H1 (cell line): ENCODE data around the gene MPPE1. TPM values are rescaled to one million over a fixed set of nuclear protein-coding genes. Genes with fewer than 3 reads are reported as not detected.

Experiments
- CTCF ChIA-PET: fragments of 300-600 bp; sonication (Branson Sonifier 250); formaldehyde crosslinking; loops from one replicate; lab custom pipeline; 2021; ENCODE audit not compliant: partially characterized antibody; lab: Charles Lee
- POLR2A ChIA-PET: fragments of 300-600 bp; sonication (Branson Sonifier 250); formaldehyde crosslinking; loops from one replicate; lab custom pipeline; 2021; ENCODE audit warnings: inconsistent platforms; ENCODE audit not compliant: partially characterized antibody; lab: Charles Lee
- DNase-seq, 2 experiments: peaks; one replicate each; pipeline versions ENCODE4 v3.0.0 to v3.0.0-alpha.2; 2010 to 2022; ENCODE audit warnings: low spot score in 2 of 2, low read depth in 1 of 2, mixed read lengths in 1 of 2
- FAIRE-seq: peaks from 2 replicates; lab custom pipeline; 2011; peaks lifted over from hg19 to GRCh38; lab: Jason Lieb, UNC
- H2AFZ ChIP-seq: 2 replicates; pipeline ENCODE4 v1.8.1; 2012; ENCODE audit warnings: low read length, inconsistent platforms
- H2AK5ac ChIP-seq: 2 replicates; pipeline ENCODE4 v1.6.1; 2013; ENCODE audit warnings: low read depth, low read length
- H2BK120ac ChIP-seq: replicated peaks from 2 replicates; pipeline ENCODE3; 2013; ENCODE audit warnings: low read depth, low read length, inconsistent platforms
- H2BK12ac ChIP-seq: 2 replicates; pipeline ENCODE4 v1.6.1; 2013; ENCODE audit warnings: low read depth, low read length
- H2BK15ac ChIP-seq: 2 replicates; pipeline ENCODE4 v1.6.1; 2013; ENCODE audit warnings: low read length
- H2BK20ac ChIP-seq: 2 replicates; pipeline ENCODE4 v1.6.1; 2013; ENCODE audit warnings: low read length
- H2BK5ac ChIP-seq: 2 replicates; pipeline ENCODE4 v1.6.1; 2013; ENCODE audit warnings: low read depth, low read length
- H3K14ac ChIP-seq: 2 replicates; pipeline ENCODE4 v1.6.1; 2013; ENCODE audit warnings: inconsistent platforms; ENCODE audit not compliant: insufficient read length
- H3K18ac ChIP-seq: 2 replicates; pipeline ENCODE4 v1.6.1; 2013; ENCODE audit warnings: low read length; ENCODE audit errors: extremely low read depth
- H3K23ac ChIP-seq: 2 replicates; pipeline ENCODE4 v1.6.1; 2013; ENCODE audit warnings: inconsistent platforms; ENCODE audit not compliant: insufficient read length
- H3K23me2 ChIP-seq: 2 replicates; pipeline ENCODE4 v1.6.1; 2013; ENCODE audit warnings: low read depth, low read length
- H3K27ac ChIP-seq: 2 replicates; pipeline ENCODE4 v1.6.1; 2011; ENCODE audit warnings: low read depth, low read length, inconsistent platforms
- H3K27me3 ChIP-seq, 4 experiments: replicated peaks in 1 of 4; 1 replicate in 1 of 4; 2 replicates in 3 of 4; pipeline versions ENCODE4 v1.6.1 to v1.8.1; 2011 to 2013; ENCODE audit warnings: low read length in 3 of 4, mild to moderate bottlenecking in 3 of 4, inconsistent platforms in 2 of 4, mixed read lengths in 2 of 4, moderate library complexity in 1 of 4; ENCODE audit not compliant: control insufficient read depth in 3 of 4, insufficient read depth in 3 of 4; ENCODE audit errors: extremely low read depth in 1 of 4
- H3K36me3 ChIP-seq, 4 experiments: 2 replicates each; pipeline versions ENCODE4 v1.6.1 to v1.8.1; 2011 to 2013; ENCODE audit warnings: mild to moderate bottlenecking in 4 of 4, low read length in 3 of 4, moderate library complexity in 2 of 4, control low read depth in 1 of 4, inconsistent platforms in 1 of 4; ENCODE audit not compliant: insufficient read depth in 4 of 4, control insufficient read depth in 2 of 4
- H3K4ac ChIP-seq: replicated peaks from 2 replicates; pipeline ENCODE3; 2013; ENCODE audit warnings: low read length, low read depth, mixed read lengths, inconsistent platforms; ENCODE audit not compliant: insufficient read length
- H3K4me1 ChIP-seq, 4 experiments: replicated peaks in 1 of 4; 1 replicate in 1 of 4; 2 replicates in 3 of 4; pipeline versions ENCODE4 v1.6.1 to v1.8.1; 2011 to 2013; ENCODE audit warnings: low read length in 3 of 4, inconsistent platforms in 2 of 4, mixed read lengths in 1 of 4; ENCODE audit not compliant: insufficient read depth in 4 of 4, control insufficient read depth in 3 of 4
- H3K4me2 ChIP-seq, 2 experiments: 2 replicates each; pipeline versions ENCODE4 v1.6.1 to v1.8.1; 2011 to 2013; ENCODE audit warnings: low read depth in 2 of 2, low read length in 2 of 2, control low read depth in 1 of 2, inconsistent platforms in 1 of 2, mild to moderate bottlenecking in 1 of 2; ENCODE audit not compliant: insufficient read depth in 1 of 2
- H3K4me3 ChIP-seq, 4 experiments: fragments of 200-600, 300-600 bp in 1 of 4; sonication (generic), shearing (Covaris generic), sonication (Bioruptor Twin) in 1 of 4; 2 replicates each; pipeline versions ENCODE4 v1.5.1 to v1.8.1; 2011 to 2016; ENCODE audit warnings: low read length in 4 of 4, low read depth in 3 of 4, control low read depth in 2 of 4, inconsistent platforms in 2 of 4, mild to moderate bottlenecking in 2 of 4, mixed read lengths in 1 of 4, moderate library complexity in 1 of 4; ENCODE audit not compliant: insufficient read depth in 2 of 4; ENCODE audit errors: extremely low read depth in 1 of 4
- H3K56ac ChIP-seq: replicated peaks from 2 replicates; pipeline ENCODE3; 2013; ENCODE audit warnings: low read depth, mild to moderate bottlenecking, mixed read lengths, low read length, inconsistent platforms; ENCODE audit not compliant: insufficient read length
- H3K79me1 ChIP-seq: 2 replicates; pipeline ENCODE4 v1.6.1; 2013; ENCODE audit warnings: low read depth, low read length, control low read depth
- H3K79me2 ChIP-seq, 2 experiments: 2 replicates each; pipeline versions ENCODE4 v1.6.1 to v1.8.1; 2012 to 2013; ENCODE audit warnings: low read length in 2 of 2, mild to moderate bottlenecking in 2 of 2, inconsistent platforms in 1 of 2; ENCODE audit not compliant: insufficient read depth in 2 of 2, control insufficient read depth in 1 of 2
- H3K9ac ChIP-seq, 4 experiments: replicated peaks in 1 of 4; 1 replicate in 1 of 4; 2 replicates in 3 of 4; pipeline versions ENCODE4 v1.6.1 to v1.8.1; 2011 to 2013; ENCODE audit warnings: low read depth in 3 of 4, low read length in 3 of 4, control low read depth in 2 of 4, mild to moderate bottlenecking in 2 of 4, moderate library complexity in 2 of 4, inconsistent platforms in 1 of 4; ENCODE audit errors: extremely low read depth in 1 of 4
- H3K9me3 ChIP-seq, 2 experiments: 2 replicates each; pipeline versions ENCODE4 v1.6.1 to v1.8.1; 2012 to 2013; ENCODE audit warnings: mild to moderate bottlenecking in 2 of 2, moderate library complexity in 2 of 2, control low read depth in 1 of 2, inconsistent platforms in 1 of 2, low read depth in 1 of 2, low read length in 1 of 2, mixed read lengths in 1 of 2; ENCODE audit not compliant: insufficient read depth in 2 of 2
- H4K20me1 ChIP-seq, 2 experiments: replicated peaks in 1 of 2; 2 replicates each; pipeline versions ENCODE3 to v1.8.1; 2011 to 2013; ENCODE audit warnings: inconsistent platforms in 2 of 2, low read length in 2 of 2, mild to moderate bottlenecking in 1 of 2; ENCODE audit not compliant: insufficient read depth in 2 of 2, control insufficient read depth in 1 of 2
- H4K5ac ChIP-seq: 2 replicates; pipeline ENCODE4 v1.6.1; 2013; ENCODE audit warnings: low read length, low read depth, mixed read lengths, inconsistent platforms; ENCODE audit not compliant: insufficient read length
- H4K8ac ChIP-seq: 2 replicates; pipeline ENCODE4 v1.8.0; 2013; ENCODE audit warnings: mild to moderate bottlenecking, moderate library complexity, low read length, inconsistent platforms; ENCODE audit not compliant: insufficient read depth; ENCODE audit errors: extremely low read depth
- H4K91ac ChIP-seq: replicated peaks from 2 replicates; pipeline ENCODE3; 2013; ENCODE audit warnings: low read length, mixed read lengths, inconsistent platforms; ENCODE audit not compliant: insufficient read length
- BRCA1 ChIP-seq: IDR thresholded peaks from 2 replicates; pipeline ENCODE4 v1.6.1; 2012; ENCODE audit warnings: low read depth, low read length, improper control_type of control experiment
- WGBS, 2 experiments: shearing (Covaris generic) in 1 of 2; methylation state at CpG; one replicate each; pipeline versions ENCODE4 v1.1.6 to v1.1.7; 2013 to 2015; ENCODE audit warnings: low lambda C conversion rate in 2 of 2, mixed read lengths in 2 of 2, inconsistent platforms in 1 of 2, low coverage in 1 of 2, missing lambda C conversion rate in 1 of 2; ENCODE audit not compliant: insufficient replicate concordance in 2 of 2, insufficient coverage in 1 of 2, insufficient read length in 1 of 2; ENCODE audit errors: extremely low coverage in 1 of 2, missing lambda C conversion rate in 1 of 2; 5-methylcytosine and 5-hydroxymethylcytosine counted together
- polyA plus RNA-seq, 7 experiments: library from polyadenylated mRNA; depleted of rRNA in 3 of 7; stranded (reverse) in 5 of 7; unstranded in 2 of 7; fragments of >200 nt in 5 of 7; fragments of 200-250 nt in 2 of 7; gene quantifications; 1 replicate in 5 of 7; 2 replicates in 1 of 7; 4 replicates in 1 of 7; pipeline versions ENCODE4 v1.2.1 to v1.2.3, GENCODE V29; 2011 to 2013; ENCODE audit warnings: missing spikeins in 2 of 7, mixed read lengths in 2 of 7
- total RNA-seq: library from RNA; stranded (reverse); fragmentation: NEBNext Ultra II Directional; extraction: Animal tissue kit (Norgen Biotek cat#: 25700); gene quantifications from 2 replicates; pipeline ENCODE4 v1.2.1, GENCODE V29; 2021

The MPPE1 gene
- total and polyA plus RNA-seq, 2 of the 8 experiments (the other 6 are each of a cell fraction or from before 2014, with no cell fraction given): 13.7 to 20.9 TPM

DNA sequence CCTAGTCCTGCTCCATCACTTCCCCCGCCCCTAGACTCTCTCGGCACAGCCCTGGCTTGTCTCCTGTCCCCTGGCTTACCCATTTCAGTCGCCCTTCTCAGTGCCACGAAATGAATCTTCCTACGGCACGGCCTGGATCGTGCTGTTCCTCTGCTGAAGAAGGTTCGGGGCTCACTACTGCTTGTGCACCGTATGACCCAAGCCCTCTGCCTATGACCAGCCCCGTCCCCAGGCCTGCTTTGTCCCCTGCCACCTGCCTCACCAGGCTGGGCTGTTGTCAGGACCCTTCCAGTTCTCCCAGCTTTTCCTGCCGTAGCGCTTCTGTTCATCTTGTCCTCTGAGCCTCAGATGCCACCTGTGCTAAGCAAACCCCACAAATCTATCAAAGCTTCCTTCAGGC is 43.0 kb downstream of the MPPE1 start:
- DNase-seq (no peak), FAIRE-seq (no peak)
- Histone ChIP-seq H3K4me2 (no peak overlapping the region), H2BK15ac (no peak overlapping the region), H4K8ac (no peak overlapping the region), H4K91ac (no peak overlapping the region), H3K27me3 (no peaks in the 10 kb centered on the region), H3K14ac (no peak overlapping the region), H3K18ac (no peak overlapping the region), H3K4ac (no peak overlapping the region), H3K23ac (no peak overlapping the region), H4K20me1 (no peaks in the 10 kb centered on the region), H3K9me3 (no peaks in the 10 kb centered on the region), H3K79me1 (no peaks in the 10 kb centered on the region), H4K5ac (no peak overlapping the region), H2BK12ac (no peak overlapping the region), H3K4me1 (peaks cover 0 to 3% (median 0%) of the 10 kb centered on the region in 4 experiments; a peak in 2 of 7 replicates), H3K4me3 (no peak overlapping the region), H3K23me2 (peaks cover 3% of the 10 kb centered on the region; the same call in 1 of the 2 replicates), H3K79me2 (no peaks in the 10 kb centered on the region), H2BK5ac (no peak overlapping the region), H3K36me3 (0 out of 8 replicates have a peak, but pooled peaks cover 0 to 2% (median 0%) of the 10 kb centered on the region in 4 experiments), H2AK5ac (no peak overlapping the region), H3K9ac (no peak overlapping the region), H2BK120ac (no peak overlapping the region), H3K27ac (no peak overlapping the region), H3K56ac (no peak overlapping the region), H2AFZ (no peak overlapping the region), H2BK20ac (no peak overlapping the region)
- POLR2A ChIA-PET: interaction anchor here (1.1 kb wide), 1 partner anchor 9 kb away, joined by 4 read pairs; no protein-coding TSS in a partner anchor
- CTCF ChIA-PET: interaction anchor here (1.0 to 1.4 kb wide), 5 partner anchors 17 to 210 kb away, joined by 3 to 4 read pairs (median 3); no protein-coding TSS in a partner anchor
- 93% methylated on average over 12 of the region's 12 CpGs; no CpG with 5 or more reads in 1 of the 2 experiments for WGBS, 2 experiments
- no peak for TF ChIP-seq BRCA1
